ENCODE results near the gene ATP9A.
"Not testable (repeated sequence)": the region's sequence is repeated elsewhere in the genome, so short reads cannot be mapped to it uniquely, and the experiment has no call there.

ATP9A gene

DNA sequence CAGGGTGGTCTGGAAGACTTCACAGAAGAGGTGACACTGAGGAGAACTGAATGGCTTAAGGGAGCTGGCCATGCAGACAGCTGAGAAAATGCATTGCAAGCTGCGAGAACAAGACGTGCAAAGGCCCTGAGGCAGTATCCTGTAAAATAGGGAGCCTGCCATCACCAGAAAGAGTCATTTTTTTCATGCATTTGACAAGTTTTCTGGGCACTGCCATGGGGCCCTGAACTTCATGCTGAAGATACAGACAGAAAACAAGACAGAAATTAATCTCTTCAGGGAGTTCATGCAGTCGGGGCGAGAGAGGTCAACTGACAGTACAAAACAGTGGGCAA is 196.8 kb downstream of the ATP9A start:
- DNase-seq (ENCODE audit: low read depth): no peak

DNA sequence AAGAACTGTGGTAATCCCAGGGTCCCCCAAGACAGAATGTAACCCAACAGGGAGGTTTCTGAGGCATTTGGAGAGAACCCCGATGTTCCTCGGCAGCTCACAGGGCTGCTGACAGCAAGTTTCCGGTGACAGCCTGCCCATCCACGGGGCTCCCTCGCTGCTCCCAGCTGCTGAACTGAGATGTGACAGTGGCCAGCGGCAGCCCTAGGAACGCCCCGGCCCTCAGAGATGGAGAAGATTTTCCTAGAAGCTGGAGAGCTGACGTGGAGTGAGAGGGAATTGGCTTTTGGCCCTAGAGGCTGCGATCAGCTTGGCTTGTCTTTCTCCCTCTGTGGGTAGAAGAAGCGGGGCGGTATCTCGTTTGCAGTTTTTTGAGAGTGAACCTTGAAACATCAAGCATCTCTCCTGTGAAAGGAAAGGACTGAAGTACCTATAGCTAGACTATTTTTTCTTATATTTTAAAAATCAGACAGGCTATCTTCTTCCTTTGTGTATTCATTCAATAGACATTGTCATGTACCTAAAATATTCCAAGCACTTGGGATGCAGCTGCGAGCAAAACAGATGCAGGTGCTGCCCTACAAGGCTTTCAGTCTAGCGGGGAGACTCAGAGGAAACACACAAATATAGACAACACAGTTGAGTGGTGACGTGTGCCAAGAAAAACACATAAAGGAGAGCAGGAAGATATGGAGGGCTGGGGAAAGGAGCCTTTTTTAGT is 197.3 kb downstream of the ATP9A start:
- DNase-seq (ENCODE audit: low read depth): peak; percentile 68

DNA sequence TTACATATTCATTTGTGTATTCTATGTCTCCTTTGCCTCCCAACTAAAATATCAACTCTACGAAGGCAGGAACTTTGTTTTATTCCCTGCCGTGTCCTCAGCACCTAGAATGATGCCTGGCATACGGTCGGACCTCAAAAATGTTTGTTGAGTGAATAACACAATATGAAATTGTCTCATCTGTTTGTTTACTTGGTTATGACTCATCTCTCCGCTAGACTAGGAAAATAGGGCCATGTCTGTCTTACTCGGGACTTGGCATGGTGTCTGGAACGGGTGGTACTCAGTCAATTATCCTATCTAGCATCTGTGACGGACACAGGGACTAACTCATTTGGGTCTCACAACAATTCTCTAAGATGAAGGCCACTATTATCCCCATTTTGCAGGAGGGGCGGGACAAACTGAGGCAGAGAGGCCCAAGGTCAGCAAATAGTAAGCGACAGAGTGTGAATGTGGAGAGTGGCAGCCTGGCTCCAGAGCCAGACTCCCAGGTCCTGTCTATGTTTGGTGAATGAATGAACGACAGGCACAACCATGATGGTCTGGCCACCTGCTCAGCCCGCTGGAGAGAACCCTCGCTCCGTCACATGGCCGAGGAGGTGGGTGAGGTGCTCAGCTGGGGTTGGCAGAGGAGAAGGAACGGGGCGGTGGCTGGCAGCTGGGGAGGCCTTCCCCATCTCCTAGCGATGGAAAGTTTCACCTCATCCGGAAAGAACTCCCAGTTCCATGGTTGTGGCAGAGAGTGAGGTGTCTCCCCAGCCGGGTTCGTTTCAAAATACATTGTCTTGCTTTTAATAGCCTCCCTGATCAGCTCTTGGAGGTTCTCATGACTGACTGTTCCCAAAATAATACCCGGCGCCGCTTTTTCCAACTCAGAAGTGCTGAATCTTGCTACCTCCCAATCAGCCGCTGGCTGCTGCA is 198.1 kb downstream of the ATP9A start:
- DNase-seq (ENCODE audit: low read depth): peak; percentile 44

GRCh38 chr20:51568533-51568932 is 199.7 kb downstream of the ATP9A start:
- not testable (repeated sequence) for DNase-seq (ENCODE audit: low read depth)

DNA sequence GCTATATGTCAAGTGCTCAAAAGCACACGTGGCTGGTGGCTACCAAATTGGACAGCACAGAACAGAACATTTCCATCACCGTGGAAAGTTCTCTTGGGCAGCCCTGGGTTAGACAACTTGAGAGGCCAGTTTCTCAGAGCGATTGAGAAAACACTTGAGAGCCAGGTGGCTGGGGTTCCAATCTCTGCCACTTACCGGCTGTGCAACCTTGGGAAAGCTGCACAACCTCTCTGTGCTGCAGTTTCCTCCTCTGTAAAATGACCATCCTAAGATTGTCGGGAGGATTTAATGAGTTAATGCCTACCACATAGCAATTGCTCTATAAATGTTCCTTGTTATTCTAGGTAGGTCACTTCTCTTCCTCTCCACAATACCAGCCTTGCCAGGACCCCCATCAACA is 200.6 kb downstream of the ATP9A start:
- no peak for DNase-seq (ENCODE audit: low read depth)

DNA sequence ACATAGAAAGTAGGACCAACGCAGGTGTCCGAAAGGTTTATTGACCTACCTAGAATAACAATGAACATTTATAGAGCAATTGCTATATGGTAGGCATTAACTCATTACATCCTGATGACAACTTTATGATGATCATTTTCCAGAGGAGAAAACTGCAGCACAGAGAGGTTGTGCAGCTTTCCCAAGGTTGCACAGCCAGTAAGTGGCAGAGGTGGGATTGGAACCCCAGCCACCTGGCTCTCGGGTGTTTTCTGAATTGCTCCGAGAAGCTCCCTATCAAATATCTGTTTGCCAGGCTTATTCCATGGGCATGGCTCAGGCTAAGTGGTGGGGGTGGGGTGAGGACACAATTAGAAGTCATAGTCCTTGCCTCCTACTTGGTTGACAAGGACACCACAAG is 201.6 kb downstream of the ATP9A start:
- no peak for DNase-seq (ENCODE audit: low read depth)

GRCh38 chr20:51565298-51566144 is 202.7 kb downstream of the ATP9A start:
- DNase-seq (ENCODE audit: low read depth): peak; percentile 74

DNA sequence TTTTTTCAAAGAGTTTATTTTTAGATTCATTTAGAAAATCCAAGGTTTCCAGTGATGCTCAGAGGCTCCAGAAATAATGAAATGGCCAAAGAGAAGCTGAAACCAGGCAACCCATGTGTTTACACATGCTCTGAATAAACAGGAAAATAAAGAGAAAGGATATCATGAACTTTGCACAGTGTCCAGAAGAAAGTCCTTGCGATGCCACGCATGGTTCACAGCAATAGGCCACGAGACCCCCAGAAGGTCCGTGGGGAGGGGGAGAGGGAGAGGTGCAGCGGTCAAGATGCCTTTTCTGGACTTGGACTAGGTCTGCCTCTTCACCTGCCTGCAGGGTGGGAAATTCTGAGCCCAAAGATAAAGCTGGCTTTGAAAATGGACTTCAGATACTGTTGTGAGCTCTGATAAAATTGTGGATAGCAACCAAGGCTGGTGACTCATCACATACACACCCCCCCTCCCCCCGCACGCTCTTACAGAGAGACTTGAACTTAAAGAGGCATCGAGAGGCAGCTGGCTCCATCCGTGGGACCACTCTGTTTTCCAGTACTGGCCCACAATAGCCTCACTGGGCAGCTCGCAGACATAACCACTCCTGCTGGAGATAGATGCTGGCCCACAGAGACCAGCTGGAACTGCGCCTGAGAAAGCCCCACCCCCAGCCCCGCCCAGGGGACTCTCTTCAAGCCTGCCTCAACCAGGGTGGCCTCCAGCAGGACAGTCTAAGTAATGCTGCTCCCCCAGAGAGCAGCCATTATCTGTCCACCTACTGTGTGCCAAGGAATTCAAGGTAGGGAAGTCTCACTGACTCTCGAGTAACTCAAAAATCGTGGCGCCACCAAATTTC is 204.5 kb downstream of the ATP9A start:
- peak; percentile 87 for DNase-seq (ENCODE audit: low read depth)

DNA sequence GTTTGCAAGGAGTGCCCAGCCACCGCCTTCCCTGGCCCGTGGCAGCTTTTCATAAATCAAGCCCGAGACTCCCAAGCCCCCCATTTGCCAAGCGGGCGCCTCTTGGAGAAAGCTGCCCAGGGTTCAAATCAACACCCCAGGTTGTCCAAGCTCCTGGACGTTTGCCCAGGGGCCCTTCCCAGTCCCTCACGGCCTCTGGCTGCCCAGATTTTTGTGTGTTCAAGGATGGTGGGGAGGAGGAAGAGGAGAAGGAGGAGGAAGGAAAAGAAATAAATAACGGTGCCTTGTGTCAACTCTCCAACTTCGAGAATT is 205.1 kb downstream of the ATP9A start:
- no peak for DNase-seq (ENCODE audit: low read depth)

GRCh38 chr20:51562332-51563173 is 205.6 kb downstream of the ATP9A start:
- DNase-seq (ENCODE audit: low read depth): peak; percentile 97

- DNase-seq (ENCODE audit: low read depth): peak; percentile 43
Measured at GRCh38 chr20:51562027-51562331, 206.2 kb downstream of the ATP9A start.

DNA sequence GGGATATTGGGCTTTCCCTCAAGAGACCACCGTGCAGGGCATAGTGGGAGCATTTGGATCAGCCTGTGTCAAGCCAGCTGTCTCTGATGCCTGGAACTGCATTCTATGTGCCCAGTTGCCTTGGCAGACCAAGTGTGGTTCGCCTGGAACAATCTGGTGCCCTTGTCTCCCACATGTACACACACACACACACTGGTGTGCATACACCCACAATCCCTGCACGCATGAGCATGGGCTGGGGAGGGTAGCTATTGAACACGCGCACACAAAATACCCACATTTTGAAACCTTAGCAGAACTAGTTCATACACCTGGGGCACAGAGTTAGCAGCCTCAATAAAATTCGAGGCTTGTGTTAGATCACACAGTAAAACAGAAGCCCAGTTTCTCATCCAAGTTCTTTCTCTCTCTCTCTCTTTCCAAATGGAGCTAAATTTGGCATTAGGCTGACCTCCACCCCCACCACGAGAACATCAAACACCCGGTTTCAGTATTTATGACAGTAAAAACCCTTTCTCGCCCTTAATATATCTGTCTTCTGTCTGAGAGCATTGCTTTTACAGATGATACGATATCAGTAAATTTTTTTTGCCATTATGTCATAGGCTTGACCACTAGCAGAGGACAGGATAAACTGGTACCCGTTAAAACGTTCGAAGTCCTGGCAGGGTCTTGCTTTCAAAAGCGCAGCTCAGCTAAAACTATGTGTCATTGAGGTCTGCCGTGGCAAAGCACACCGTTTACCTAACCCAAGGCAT is 207.5 kb downstream of the ATP9A start:
- peak; percentile 58 for DNase-seq (ENCODE audit: low read depth)

DNA sequence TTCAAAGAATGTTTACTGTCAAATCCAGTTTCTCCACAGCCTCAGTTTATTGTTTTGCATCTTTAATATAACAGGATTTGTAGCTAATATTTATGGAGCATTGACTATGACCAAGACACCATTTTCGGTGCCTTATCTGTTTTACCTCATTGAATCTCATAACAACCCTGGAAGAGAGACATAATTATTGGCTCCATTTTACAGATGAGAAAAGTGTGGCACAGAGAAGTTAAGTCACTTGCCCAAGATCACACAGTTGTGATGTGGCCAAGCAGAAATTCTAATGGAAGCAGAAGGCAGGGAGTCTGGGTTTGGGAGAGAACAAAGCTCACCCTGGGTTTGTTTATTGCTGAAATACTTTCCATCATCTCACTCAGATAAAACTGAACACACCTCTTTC is 208.1 kb downstream of the ATP9A start:
- DNase-seq (ENCODE audit: low read depth): no peak

DNA sequence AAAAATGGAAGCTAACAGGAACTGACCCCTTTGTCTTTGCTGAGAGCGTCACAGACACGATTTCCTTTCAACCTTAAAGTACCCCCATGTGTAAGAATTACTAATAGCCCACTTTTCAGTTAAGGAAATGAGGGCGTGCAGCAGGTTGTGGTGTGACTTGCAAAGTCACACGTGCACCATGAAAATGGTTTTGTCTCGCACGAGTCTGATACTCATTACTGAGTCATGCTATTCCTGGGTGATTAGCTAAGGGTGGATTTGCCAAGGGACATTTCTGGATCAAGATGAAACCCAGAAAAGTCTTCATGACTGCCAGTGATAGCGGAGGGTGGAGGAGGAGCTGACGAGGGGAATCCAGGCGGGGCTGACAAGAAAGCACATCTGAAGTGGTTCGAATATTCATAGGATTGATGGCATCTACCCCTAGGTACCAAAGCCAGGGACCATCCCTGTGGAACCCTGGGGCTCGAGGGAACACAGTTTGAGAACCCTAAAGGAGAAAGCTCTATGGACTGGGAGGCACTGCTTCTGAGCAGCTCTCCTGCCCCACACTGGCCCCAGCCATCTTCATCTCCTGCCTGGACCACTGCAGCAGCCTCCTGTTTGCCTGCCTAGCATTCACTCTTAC is 213.5 kb downstream of the ATP9A start:
- peak; percentile 90 for DNase-seq (ENCODE audit: low read depth)

DNA sequence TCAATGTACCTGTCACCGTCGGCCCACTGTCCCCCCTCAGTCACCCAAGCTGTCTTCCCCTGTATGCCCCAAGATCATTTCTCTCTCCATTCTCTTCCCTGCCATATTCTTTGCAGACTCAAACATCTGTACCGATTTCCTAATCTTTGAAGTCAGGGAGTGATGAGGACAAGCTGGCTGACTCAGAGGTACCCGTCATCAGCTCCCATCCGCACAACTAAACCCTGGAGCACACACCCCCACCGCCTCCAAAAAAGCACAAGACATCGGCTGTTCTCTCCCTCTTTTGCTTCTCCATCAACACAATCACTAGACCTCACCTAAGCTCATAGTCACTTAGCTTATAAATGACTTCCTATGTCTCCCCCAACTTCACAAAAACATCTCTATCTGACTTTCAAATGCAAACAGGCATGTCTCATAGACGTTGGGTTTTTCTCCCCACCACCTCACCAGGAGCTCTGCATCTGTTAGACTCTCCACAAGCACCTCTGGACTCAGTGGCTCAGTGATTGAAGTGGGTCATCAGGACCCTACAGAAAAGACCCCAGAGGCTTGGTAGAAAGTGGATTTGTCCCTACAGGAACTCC is 214.2 kb downstream of the ATP9A start:
- DNase-seq (ENCODE audit: low read depth): peak; percentile 76

DNA sequence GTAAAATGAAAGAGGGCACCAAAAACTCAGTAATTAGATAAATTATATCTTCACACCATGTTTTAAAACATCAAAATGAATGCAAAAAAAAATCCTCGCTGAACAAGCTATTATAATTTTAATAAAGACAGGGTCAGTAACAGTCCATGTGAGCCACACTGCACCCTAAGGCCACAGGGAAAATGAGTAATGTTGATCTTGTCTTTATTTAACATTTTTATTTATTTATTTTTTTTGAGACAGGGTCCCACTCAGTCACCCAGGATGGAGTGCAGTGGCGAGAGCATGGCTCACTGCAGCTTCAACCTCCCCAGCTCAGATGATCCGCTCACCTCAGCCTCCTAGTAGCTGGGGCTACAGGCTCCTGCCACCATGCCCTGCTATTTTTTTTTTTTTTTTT is 217.0 kb downstream of the ATP9A start:
- DNase-seq (ENCODE audit: low read depth): no peak

DNA sequence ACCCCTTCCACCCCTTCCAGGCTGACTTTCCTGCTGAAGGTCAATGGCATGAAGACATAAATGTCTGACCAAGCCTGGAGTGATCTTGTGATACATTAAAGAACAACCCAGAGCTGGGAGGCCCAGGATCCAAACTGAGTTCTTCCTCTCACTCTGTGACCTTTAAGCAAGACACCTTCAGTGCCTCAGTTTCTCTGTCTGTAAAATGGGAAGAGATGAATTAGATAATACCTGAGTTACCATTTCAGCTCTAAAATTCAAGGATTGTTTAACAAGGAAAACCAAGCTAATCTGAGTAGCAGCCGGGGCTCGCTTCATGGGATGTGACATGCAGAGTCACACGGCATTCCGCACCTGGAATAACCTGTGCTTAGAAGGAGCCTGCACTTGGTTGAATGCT is 218.7 kb downstream of the ATP9A start:
- DNase-seq (ENCODE audit: low read depth): no peak

DNA sequence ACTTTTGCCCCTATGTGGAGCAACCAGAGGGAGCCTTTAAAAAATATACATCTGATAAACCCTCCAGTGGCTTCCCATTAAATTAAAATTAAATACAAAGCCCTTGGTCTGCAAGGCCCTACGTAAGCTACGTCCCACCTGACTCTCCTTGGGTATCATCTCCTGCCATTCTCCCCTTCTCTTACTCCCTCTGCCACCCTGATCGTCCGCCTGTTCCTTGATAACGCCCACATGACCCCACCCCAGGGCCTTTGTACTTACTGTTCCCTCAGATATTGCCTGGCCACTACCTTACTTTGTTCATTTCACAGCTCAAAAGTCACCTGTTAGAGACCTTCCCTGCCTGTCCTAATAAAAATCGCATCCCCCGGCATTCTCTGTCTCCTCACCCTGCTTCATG is 220.2 kb downstream of the ATP9A start:
- no peak for DNase-seq (ENCODE audit: low read depth)

Measured in EH (cell line).